HEK293 (cell line): ENCODE measurements around the gene ZNF236.
A peak's percentile ranks its signal among the peaks of the same experiment; 100 is the strongest.

Experiments used
- CTCF ChIA-PET: fragments of 350-600 bp; formaldehyde crosslinking; extraction: SDS; loops from one replicate; lab custom pipeline; 2021; ENCODE audit warnings: antibody characterized with exemption; lab: Yijun Ruan, JAX
- POLR2A ChIA-PET: fragments of 300-600 bp; formaldehyde crosslinking; extraction: SDS; loops from one replicate; lab custom pipeline; 2020; ENCODE audit warnings: antibody characterized with exemption, inconsistent platforms; lab: Yijun Ruan, JAX
- H3K27ac ChIP-seq: fragments of 200-500 bp; sonication (Bioruptor generic); 2 replicates; pipeline ENCODE4 v1.5.1; 2014; ENCODE audit warnings: low read depth, low read length, control low read depth, inconsistent platforms; ENCODE audit errors: extremely low read depth
- H3K36me3 ChIP-seq, 2 experiments: fragments of 200-500 bp in 1 of 2; sonication (Bioruptor generic) in 1 of 2; 1 replicate in 1 of 2; 2 replicates in 1 of 2; pipeline ENCODE4 v1.5.1; 2014 to 2017; ENCODE audit warnings: inconsistent platforms in 2 of 2, low read length in 2 of 2; ENCODE audit not compliant: control insufficient read depth in 2 of 2, insufficient read depth in 1 of 2
- H3K4me1 ChIP-seq: fragments of 200-500 bp; sonication (Bioruptor generic); 2 replicates; pipeline ENCODE4 v1.5.1; 2014; ENCODE audit warnings: mild to moderate bottlenecking, low read length, inconsistent platforms; ENCODE audit not compliant: control insufficient read depth, insufficient read depth
- H3K4me3 ChIP-seq: 2 replicates; pipeline ENCODE4 v1.5.1; 2011; ENCODE audit warnings: low read depth, mild to moderate bottlenecking, control low read depth, low read length, moderate library complexity
- H3K9me3 ChIP-seq: fragments of 200-500 bp; sonication (Bioruptor generic); 2 replicates; pipeline ENCODE4 v1.5.1; 2014; ENCODE audit warnings: low read depth, low read length, inconsistent platforms; ENCODE audit not compliant: control insufficient read depth, insufficient read depth
- BCL11A ChIP-seq: fragments of 450-650 bp; formaldehyde crosslinking; IDR thresholded peaks from 2 replicates; pipeline ENCODE4 v1.5.1; 2016; ENCODE audit warnings: low read depth, missing biosample characterization, missing genetic modification characterization
- MZF1 ChIP-seq: fragments of 450-650 bp; formaldehyde crosslinking; IDR thresholded peaks from 2 replicates; pipeline ENCODE4 v1.5.1; 2017; ENCODE audit warnings: missing biosample characterization, missing genetic modification characterization, borderline replicate concordance
- SCRT1 ChIP-seq: fragments of 450-650 bp; formaldehyde crosslinking; IDR thresholded peaks from 2 replicates; pipeline ENCODE4 v1.5.1; 2016; ENCODE audit warnings: missing biosample characterization, missing genetic modification characterization, borderline replicate concordance
- ZBTB20 ChIP-seq: fragments of 450-650 bp; formaldehyde crosslinking; IDR thresholded peaks from 2 replicates; pipeline ENCODE4 v1.5.1; 2016; ENCODE audit warnings: missing biosample characterization, missing genetic modification characterization
- ZBTB48 ChIP-seq: fragments of 450-650 bp; formaldehyde crosslinking; IDR thresholded peaks from 2 replicates; pipeline ENCODE4 v1.5.1; 2016; ENCODE audit warnings: missing biosample characterization, missing genetic modification characterization
- ZBTB7A ChIP-seq: fragments of 450-650 bp; formaldehyde crosslinking; IDR thresholded peaks from 2 replicates; pipeline ENCODE4 v1.5.1; 2016; ENCODE audit warnings: low read depth, missing biosample characterization, missing genetic modification characterization
- ZNF112 ChIP-seq: fragments of 450-650 bp; formaldehyde crosslinking; IDR thresholded peaks from 2 replicates; pipeline ENCODE4 v1.5.0; 2017; ENCODE audit warnings: missing biosample characterization, missing genetic modification characterization
- ZNF133 ChIP-seq: fragments of 450-650 bp; formaldehyde crosslinking; IDR thresholded peaks from 2 replicates; pipeline ENCODE4 v1.5.1; 2016; ENCODE audit warnings: missing biosample characterization, missing genetic modification characterization
- ZNF140 ChIP-seq: fragments of 450-650 bp; formaldehyde crosslinking; IDR thresholded peaks from 2 replicates; pipeline ENCODE4 v1.5.1; 2016; ENCODE audit warnings: missing biosample characterization, missing genetic modification characterization
- ZNF146 ChIP-seq: fragments of 450-650 bp; formaldehyde crosslinking; IDR thresholded peaks from 2 replicates; pipeline ENCODE4 v1.5.1; 2016; ENCODE audit warnings: missing biosample characterization, missing genetic modification characterization
- ZNF266 ChIP-seq: fragments of 450-650 bp; formaldehyde crosslinking; IDR thresholded peaks from 2 replicates; pipeline ENCODE4 v1.5.1; 2016; ENCODE audit warnings: missing biosample characterization, missing genetic modification characterization, low read depth
- ZNF394 ChIP-seq: fragments of 450-650 bp; formaldehyde crosslinking; IDR thresholded peaks from 2 replicates; pipeline ENCODE4 v1.5.1; 2016; ENCODE audit warnings: missing biosample characterization, missing genetic modification characterization, mild to moderate bottlenecking, moderate library complexity, borderline replicate concordance
- ZNF549 ChIP-seq: fragments of 450-650 bp; IDR thresholded peaks from 2 replicates; pipeline ENCODE4 v1.5.1; 2018; ENCODE audit warnings: missing biosample characterization, missing genetic modification characterization, mild to moderate bottlenecking, inconsistent platforms, moderate library complexity
- ZNF660 ChIP-seq: fragments of 450-650 bp; IDR thresholded peaks from 2 replicates; pipeline ENCODE4 v1.5.1; 2018; ENCODE audit warnings: missing biosample characterization, mild to moderate bottlenecking, missing genetic modification characterization
- ZNF837 ChIP-seq: fragments of 450-650 bp; formaldehyde crosslinking; IDR thresholded peaks from 2 replicates; pipeline ENCODE4 v1.5.1; 2016; ENCODE audit warnings: missing biosample characterization, missing genetic modification characterization
- TF ChIP-seq, protein P1 (sequence below): fragments of 450-650 bp; formaldehyde crosslinking; IDR thresholded peaks from 2 replicates; pipeline ENCODE4 v1.5.1; 2016; ENCODE audit warnings: missing biosample characterization, missing genetic modification characterization
- TF ChIP-seq, protein P2 (sequence below): fragments of 450-650 bp; formaldehyde crosslinking; IDR thresholded peaks from 2 replicates; pipeline ENCODE4 v1.5.1; 2016; ENCODE audit warnings: missing biosample characterization, missing genetic modification characterization
- TF ChIP-seq, protein P3 (sequence below): fragments of 450-650 bp; formaldehyde crosslinking; IDR thresholded peaks from 2 replicates; pipeline ENCODE4 v1.5.1; 2017; ENCODE audit warnings: missing biosample characterization, missing genetic modification characterization

The ZNF236 gene

DNA sequence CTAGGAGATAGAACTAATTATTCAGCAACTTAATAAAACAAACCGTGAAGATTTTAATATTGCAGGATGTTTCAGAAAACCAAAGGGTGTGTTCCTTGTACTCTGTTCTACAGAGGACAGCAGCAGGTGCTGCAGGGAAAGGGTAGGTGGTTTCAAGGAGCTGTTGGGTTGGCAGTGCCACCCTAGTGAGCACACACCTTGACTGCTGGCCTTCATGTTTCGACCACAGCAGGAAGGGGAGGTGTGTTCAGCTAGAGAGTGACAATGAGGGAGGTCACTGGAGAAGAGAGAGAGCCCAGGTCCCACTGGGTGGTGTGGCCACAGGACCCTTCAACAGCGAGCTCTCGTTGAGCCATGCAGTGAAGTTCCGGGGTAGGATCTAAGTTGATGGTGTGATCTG lies 98.6 kb downstream of the ZNF236 start (continued):
- TF ChIP-seq, protein P1, sequence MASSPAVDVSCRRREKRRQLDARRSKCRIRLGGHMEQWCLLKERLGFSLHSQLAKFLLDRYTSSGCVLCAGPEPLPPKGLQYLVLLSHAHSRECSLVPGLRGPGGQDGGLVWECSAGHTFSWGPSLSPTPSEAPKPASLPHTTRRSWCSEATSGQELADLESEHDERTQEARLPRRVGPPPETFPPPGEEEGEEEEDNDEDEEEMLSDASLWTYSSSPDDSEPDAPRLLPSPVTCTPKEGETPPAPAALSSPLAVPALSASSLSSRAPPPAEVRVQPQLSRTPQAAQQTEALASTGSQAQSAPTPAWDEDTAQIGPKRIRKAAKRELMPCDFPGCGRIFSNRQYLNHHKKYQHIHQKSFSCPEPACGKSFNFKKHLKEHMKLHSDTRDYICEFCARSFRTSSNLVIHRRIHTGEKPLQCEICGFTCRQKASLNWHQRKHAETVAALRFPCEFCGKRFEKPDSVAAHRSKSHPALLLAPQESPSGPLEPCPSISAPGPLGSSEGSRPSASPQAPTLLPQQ (tag by site-specific recombination), result no peak
- no peak for TF ChIP-seq ZBTB7A
- TF ChIP-seq ZNF146 (tag by site-specific recombination), result no peak
- TF ChIP-seq ZNF266 (tag by site-specific recombination), result no peak
- no peak for TF ChIP-seq ZBTB20 (tag by site-specific recombination)
- no peak for TF ChIP-seq ZNF112 (tag by site-specific recombination)
- no peak for TF ChIP-seq ZNF660 (tag by site-specific recombination)

DNA sequence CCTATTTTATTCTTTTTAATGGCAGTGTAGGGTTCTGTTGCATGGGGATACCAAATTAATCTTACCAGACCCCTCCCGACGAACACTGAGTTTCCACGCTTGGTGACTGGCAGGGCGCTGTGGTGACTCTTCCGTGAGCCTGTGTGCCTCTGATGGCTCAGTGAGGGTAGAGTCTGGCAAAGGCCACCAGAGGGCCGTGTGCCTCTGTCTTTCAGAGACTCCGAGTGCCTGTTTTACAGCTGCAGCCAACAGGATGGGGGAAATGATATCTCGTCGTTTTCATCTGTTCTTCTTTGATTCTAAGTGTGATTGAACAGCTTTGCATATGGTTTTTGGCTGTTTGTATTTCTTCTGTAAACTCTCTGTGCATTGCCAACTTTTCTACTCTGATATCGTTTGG lies 99.8 kb downstream of the ZNF236 start:
- ChIA-PET CTCF (interaction anchor here (0.6 to 2.7 kb wide), 15 partner anchors 10 to 201 kb away, joined by 3 to 38 read pairs (median 4); no protein-coding TSS in a partner anchor), POLR2A (no interaction called here)
- Histone ChIP-seq H3K4me3 (no peak overlapping the region), H3K27ac (no peak overlapping the region), H3K36me3 (peaks cover 39 to 80% of the 10 kb centered on the region in 2 experiments), H3K9me3 (no peaks in the 10 kb centered on the region), H3K4me1 (no peaks in the 10 kb centered on the region)
- TF ChIP-seq, protein P2, sequence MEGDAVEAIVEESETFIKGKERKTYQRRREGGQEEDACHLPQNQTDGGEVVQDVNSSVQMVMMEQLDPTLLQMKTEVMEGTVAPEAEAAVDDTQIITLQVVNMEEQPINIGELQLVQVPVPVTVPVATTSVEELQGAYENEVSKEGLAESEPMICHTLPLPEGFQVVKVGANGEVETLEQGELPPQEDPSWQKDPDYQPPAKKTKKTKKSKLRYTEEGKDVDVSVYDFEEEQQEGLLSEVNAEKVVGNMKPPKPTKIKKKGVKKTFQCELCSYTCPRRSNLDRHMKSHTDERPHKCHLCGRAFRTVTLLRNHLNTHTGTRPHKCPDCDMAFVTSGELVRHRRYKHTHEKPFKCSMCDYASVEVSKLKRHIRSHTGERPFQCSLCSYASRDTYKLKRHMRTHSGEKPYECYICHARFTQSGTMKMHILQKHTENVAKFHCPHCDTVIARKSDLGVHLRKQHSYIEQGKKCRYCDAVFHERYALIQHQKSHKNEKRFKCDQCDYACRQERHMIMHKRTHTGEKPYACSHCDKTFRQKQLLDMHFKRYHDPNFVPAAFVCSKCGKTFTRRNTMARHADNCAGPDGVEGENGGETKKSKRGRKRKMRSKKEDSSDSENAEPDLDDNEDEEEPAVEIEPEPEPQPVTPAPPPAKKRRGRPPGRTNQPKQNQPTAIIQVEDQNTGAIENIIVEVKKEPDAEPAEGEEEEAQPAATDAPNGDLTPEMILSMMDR (tag by site-specific recombination), result peak; percentile 55; the same call in 1 of the 2 replicates
- no peak for TF ChIP-seq ZNF140 (tag by site-specific recombination)

DNA sequence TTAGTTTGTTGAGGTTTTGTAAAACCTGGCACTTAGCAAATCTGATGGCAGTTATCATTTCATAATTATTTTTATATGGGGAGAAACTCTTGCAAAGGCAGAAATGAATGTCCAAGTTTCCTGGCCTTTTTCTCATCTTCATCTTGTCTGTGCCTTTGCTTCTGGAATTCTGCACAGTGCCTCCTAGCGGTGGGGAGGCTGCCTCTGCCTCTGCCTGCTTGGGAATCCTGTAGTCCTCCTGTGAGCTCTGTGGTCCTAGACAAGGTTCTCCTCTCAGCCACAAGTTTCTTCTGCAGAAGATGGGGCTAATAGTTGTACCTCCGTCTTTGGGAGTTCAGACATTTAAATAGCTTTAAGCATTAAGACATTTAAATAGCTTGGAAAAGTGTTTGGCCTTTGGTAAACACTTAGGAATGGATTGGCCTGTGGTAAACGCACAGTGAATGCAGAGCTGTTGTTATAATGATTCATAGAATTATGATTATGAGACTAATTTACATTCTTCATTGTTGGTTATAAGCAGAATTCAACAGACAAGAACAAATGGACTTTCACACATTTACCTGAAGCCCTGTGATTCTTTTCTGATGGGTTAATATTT lies 101.2 kb downstream of the ZNF236 start:
- TF ChIP-seq ZBTB48 (tag by site-specific recombination), result no peak
- no peak for TF ChIP-seq BCL11A (tag by site-specific recombination)
- no peak for TF ChIP-seq ZNF133
- TF ChIP-seq ZNF837 (tag by site-specific recombination), result no peak
- TF ChIP-seq ZNF394 (tag by site-specific recombination), result no peak
- no peak for TF ChIP-seq ZNF549
- no peak for TF ChIP-seq MZF1 (tag by site-specific recombination)
- TF ChIP-seq, protein P3, sequence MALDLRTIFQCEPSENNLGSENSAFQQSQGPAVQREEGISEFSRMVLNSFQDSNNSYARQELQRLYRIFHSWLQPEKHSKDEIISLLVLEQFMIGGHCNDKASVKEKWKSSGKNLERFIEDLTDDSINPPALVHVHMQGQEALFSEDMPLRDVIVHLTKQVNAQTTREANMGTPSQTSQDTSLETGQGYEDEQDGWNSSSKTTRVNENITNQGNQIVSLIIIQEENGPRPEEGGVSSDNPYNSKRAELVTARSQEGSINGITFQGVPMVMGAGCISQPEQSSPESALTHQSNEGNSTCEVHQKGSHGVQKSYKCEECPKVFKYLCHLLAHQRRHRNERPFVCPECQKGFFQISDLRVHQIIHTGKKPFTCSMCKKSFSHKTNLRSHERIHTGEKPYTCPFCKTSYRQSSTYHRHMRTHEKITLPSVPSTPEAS (tag by site-specific recombination), result no peak
- TF ChIP-seq SCRT1 (tag by site-specific recombination), result no peak
- ChIA-PET POLR2A (no interaction called here), CTCF (interaction anchor here (0.6 to 2.5 kb wide), 23 partner anchors 10 to 489 kb away, joined by 3 to 38 read pairs (median 4); no protein-coding TSS in a partner anchor)
- H3K36me3 ChIP-seq, result peaks cover 32 to 81% of the 10 kb centered on the region in 2 experiments
- H3K4me3 ChIP-seq, result no peak overlapping the region
- H3K27ac ChIP-seq, result no peak overlapping the region
- H3K9me3 ChIP-seq, result no peaks in the 10 kb centered on the region
- no peaks in the 10 kb centered on the region for H3K4me1 ChIP-seq
